22Rv1 (cell line): ENCODE results near the gene TMEM131.

ENCODE experiments used
- ZFX ChIP-seq: fragments of 450-650 bp; IDR thresholded peaks from 2 replicates; pipeline ENCODE4 v1.6.1; 2017; ENCODE audit warnings: antibody characterized with exemption, borderline replicate concordance
- TF ChIP-seq, protein P1 (sequence below): fragments of 450-650 bp; IDR thresholded peaks from 2 replicates; pipeline ENCODE4 v1.5.1; 2017; ENCODE audit warnings: mild to moderate bottlenecking

DNA sequence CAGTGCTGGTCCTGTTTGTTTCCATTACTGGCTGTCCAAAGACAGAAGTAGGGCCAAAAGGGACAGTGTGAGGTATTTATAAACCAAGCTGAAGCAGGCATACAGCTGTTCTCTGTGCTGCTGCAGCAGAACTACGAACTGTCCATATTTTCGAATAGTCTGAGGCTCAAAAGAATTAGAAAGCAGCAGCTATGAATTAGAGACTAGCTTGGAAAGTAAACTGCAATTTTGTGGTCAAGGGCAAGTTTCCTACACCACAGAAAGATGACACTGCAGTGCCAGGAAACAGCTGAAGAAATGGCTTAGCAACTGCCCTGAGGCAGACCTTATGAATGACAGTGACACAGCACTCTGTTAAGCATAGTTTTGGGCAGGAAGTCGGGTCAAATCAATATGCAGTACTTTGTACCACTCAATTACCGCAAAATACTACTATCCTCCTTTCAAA is 125.3 kb downstream of the TMEM131 start:
- TF ChIP-seq, protein P1, sequence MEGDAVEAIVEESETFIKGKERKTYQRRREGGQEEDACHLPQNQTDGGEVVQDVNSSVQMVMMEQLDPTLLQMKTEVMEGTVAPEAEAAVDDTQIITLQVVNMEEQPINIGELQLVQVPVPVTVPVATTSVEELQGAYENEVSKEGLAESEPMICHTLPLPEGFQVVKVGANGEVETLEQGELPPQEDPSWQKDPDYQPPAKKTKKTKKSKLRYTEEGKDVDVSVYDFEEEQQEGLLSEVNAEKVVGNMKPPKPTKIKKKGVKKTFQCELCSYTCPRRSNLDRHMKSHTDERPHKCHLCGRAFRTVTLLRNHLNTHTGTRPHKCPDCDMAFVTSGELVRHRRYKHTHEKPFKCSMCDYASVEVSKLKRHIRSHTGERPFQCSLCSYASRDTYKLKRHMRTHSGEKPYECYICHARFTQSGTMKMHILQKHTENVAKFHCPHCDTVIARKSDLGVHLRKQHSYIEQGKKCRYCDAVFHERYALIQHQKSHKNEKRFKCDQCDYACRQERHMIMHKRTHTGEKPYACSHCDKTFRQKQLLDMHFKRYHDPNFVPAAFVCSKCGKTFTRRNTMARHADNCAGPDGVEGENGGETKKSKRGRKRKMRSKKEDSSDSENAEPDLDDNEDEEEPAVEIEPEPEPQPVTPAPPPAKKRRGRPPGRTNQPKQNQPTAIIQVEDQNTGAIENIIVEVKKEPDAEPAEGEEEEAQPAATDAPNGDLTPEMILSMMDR: no peak
- no peak for TF ChIP-seq ZFX
